Left renal cortex interstitium (tissue), 4 donors: ENCODE data around the gene GPR37. TPM values are rescaled to one million over a fixed set of nuclear protein-coding genes. Genes with fewer than 3 reads are reported as not detected.

Source experiments
- DNase-seq, 4 donors: peaks; one replicate each; pipeline ENCODE4 v3.0.0-alpha.2; 2013; ENCODE audit warnings: low read depth in 4 of 4, low spot score in 2 of 4, missing footprints in 1 of 4
- polyA plus RNA-seq, 4 donors: library from polyadenylated mRNA; unstranded; fragments of 120-200 nt; gene quantifications; one replicate each; pipeline ENCODE4 v1.2.1, GENCODE V29; 2013; ENCODE audit not compliant: insufficient read length in 4 of 4

Gene GPR37
- polyA plus RNA-seq, 4 donors, result 1.2 to 2.1 (median 1.6) TPM

GRCh38 chr7:124780608-124781007 is 15.0 kb upstream of the GPR37 start:
- DNase-seq, result no peak

GRCh38 chr7:124780056-124780455 is 14.5 kb upstream of the GPR37 start:
- no peak for DNase-seq

- no peak for DNase-seq
These were observed 14.0 kb upstream of the GPR37 start for GRCh38 chr7:124779620-124780019.

- no peak for DNase-seq
These were observed 13.6 kb upstream of the GPR37 start for GRCh38 chr7:124779194-124779593.

GRCh38 chr7:124777268-124777667 is 11.7 kb upstream of the GPR37 start:
- DNase-seq, result no peak

GRCh38 chr7:124776153-124776552 is 10.6 kb upstream of the GPR37 start:
- DNase-seq, result no peak

GRCh38 chr7:124775422-124775821 is 9.8 kb upstream of the GPR37 start:
- no peak for DNase-seq

- DNase-seq, result no peak
These were observed 8.3 kb upstream of the GPR37 start for GRCh38 chr7:124773938-124774337.

- DNase-seq, result no peak
These were observed 7.7 kb upstream of the GPR37 start for GRCh38 chr7:124773339-124773738.

GRCh38 chr7:124769136-124769535 is 3.5 kb upstream of the GPR37 start:
- no peak for DNase-seq

GRCh38 chr7:124768525-124768924 is 2.9 kb upstream of the GPR37 start:
- no peak for DNase-seq

- no peak for DNase-seq
These were observed 668 bp downstream of the GPR37 start for GRCh38 chr7:124764847-124765400.

GRCh38 chr7:124764051-124764846 is 1.3 kb downstream of the GPR37 start:
- DNase-seq, result no peak

- no peak for DNase-seq
These were observed 2.9 kb downstream of the GPR37 start for GRCh38 chr7:124762611-124763143.

GRCh38 chr7:124761164-124761715 is 4.4 kb downstream of the GPR37 start:
- DNase-seq, result no peak

- DNase-seq, result no peak
These were observed 7.3 kb downstream of the GPR37 start for GRCh38 chr7:124758327-124758726.

- no peak for DNase-seq
These were observed 10.9 kb downstream of the GPR37 start for GRCh38 chr7:124754576-124755268.

GRCh38 chr7:124752310-124752709 is 13.3 kb downstream of the GPR37 start:
- no peak for DNase-seq

- DNase-seq, result no peak
These were observed 14.6 kb downstream of the GPR37 start for GRCh38 chr7:124751027-124751426.

- no peak for DNase-seq
These were observed 18.5 kb downstream of the GPR37 start for GRCh38 chr7:124747072-124747471.

- DNase-seq, result no peak
These were observed 27.0 kb downstream of the GPR37 start for GRCh38 chr7:124738639-124739038.
